H1 (cell line): ENCODE results near the gene SLC26A8. TPM values are rescaled to one million over a fixed set of nuclear protein-coding genes. Genes with fewer than 3 reads are reported as not detected.

Source experiments
- CTCF ChIA-PET: fragments of 300-600 bp; sonication (Branson Sonifier 250); formaldehyde crosslinking; loops from one replicate; lab custom pipeline; 2021; ENCODE audit not compliant: partially characterized antibody; lab: Charles Lee
- POLR2A ChIA-PET: fragments of 300-600 bp; sonication (Branson Sonifier 250); formaldehyde crosslinking; loops from one replicate; lab custom pipeline; 2021; ENCODE audit warnings: inconsistent platforms; ENCODE audit not compliant: partially characterized antibody; lab: Charles Lee
- DNase-seq, 2 experiments: peaks; one replicate each; pipeline versions ENCODE4 v3.0.0 to v3.0.0-alpha.2; 2010 to 2022; ENCODE audit warnings: low spot score in 2 of 2, low read depth in 1 of 2, mixed read lengths in 1 of 2
- FAIRE-seq: peaks from 2 replicates; lab custom pipeline; 2011; peaks lifted over from hg19 to GRCh38; lab: Jason Lieb, UNC
- H2AFZ ChIP-seq: 2 replicates; pipeline ENCODE4 v1.8.1; 2012; ENCODE audit warnings: low read length, inconsistent platforms
- H2AK5ac ChIP-seq: 2 replicates; pipeline ENCODE4 v1.6.1; 2013; ENCODE audit warnings: low read depth, low read length
- H2BK120ac ChIP-seq: replicated peaks from 2 replicates; pipeline ENCODE3; 2013; ENCODE audit warnings: low read depth, low read length, inconsistent platforms
- H2BK12ac ChIP-seq: 2 replicates; pipeline ENCODE4 v1.6.1; 2013; ENCODE audit warnings: low read depth, low read length
- H2BK15ac ChIP-seq: 2 replicates; pipeline ENCODE4 v1.6.1; 2013; ENCODE audit warnings: low read length
- H2BK20ac ChIP-seq: 2 replicates; pipeline ENCODE4 v1.6.1; 2013; ENCODE audit warnings: low read length
- H2BK5ac ChIP-seq: 2 replicates; pipeline ENCODE4 v1.6.1; 2013; ENCODE audit warnings: low read depth, low read length
- H3K14ac ChIP-seq: 2 replicates; pipeline ENCODE4 v1.6.1; 2013; ENCODE audit warnings: inconsistent platforms; ENCODE audit not compliant: insufficient read length
- H3K18ac ChIP-seq: 2 replicates; pipeline ENCODE4 v1.6.1; 2013; ENCODE audit warnings: low read length; ENCODE audit errors: extremely low read depth
- H3K23ac ChIP-seq: 2 replicates; pipeline ENCODE4 v1.6.1; 2013; ENCODE audit warnings: inconsistent platforms; ENCODE audit not compliant: insufficient read length
- H3K23me2 ChIP-seq: 2 replicates; pipeline ENCODE4 v1.6.1; 2013; ENCODE audit warnings: low read depth, low read length
- H3K27ac ChIP-seq: 2 replicates; pipeline ENCODE4 v1.6.1; 2011; ENCODE audit warnings: low read depth, low read length, inconsistent platforms
- H3K27me3 ChIP-seq, 4 experiments: replicated peaks in 1 of 4; 1 replicate in 1 of 4; 2 replicates in 3 of 4; pipeline versions ENCODE4 v1.6.1 to v1.8.1; 2011 to 2013; ENCODE audit warnings: low read length in 3 of 4, mild to moderate bottlenecking in 3 of 4, inconsistent platforms in 2 of 4, mixed read lengths in 2 of 4, moderate library complexity in 1 of 4; ENCODE audit not compliant: control insufficient read depth in 3 of 4, insufficient read depth in 3 of 4; ENCODE audit errors: extremely low read depth in 1 of 4
- H3K36me3 ChIP-seq, 4 experiments: 2 replicates each; pipeline versions ENCODE4 v1.6.1 to v1.8.1; 2011 to 2013; ENCODE audit warnings: mild to moderate bottlenecking in 4 of 4, low read length in 3 of 4, moderate library complexity in 2 of 4, control low read depth in 1 of 4, inconsistent platforms in 1 of 4; ENCODE audit not compliant: insufficient read depth in 4 of 4, control insufficient read depth in 2 of 4
- H3K4ac ChIP-seq: replicated peaks from 2 replicates; pipeline ENCODE3; 2013; ENCODE audit warnings: low read length, low read depth, mixed read lengths, inconsistent platforms; ENCODE audit not compliant: insufficient read length
- H3K4me1 ChIP-seq, 4 experiments: replicated peaks in 1 of 4; 1 replicate in 1 of 4; 2 replicates in 3 of 4; pipeline versions ENCODE4 v1.6.1 to v1.8.1; 2011 to 2013; ENCODE audit warnings: low read length in 3 of 4, inconsistent platforms in 2 of 4, mixed read lengths in 1 of 4; ENCODE audit not compliant: insufficient read depth in 4 of 4, control insufficient read depth in 3 of 4
- H3K4me2 ChIP-seq, 2 experiments: 2 replicates each; pipeline versions ENCODE4 v1.6.1 to v1.8.1; 2011 to 2013; ENCODE audit warnings: low read depth in 2 of 2, low read length in 2 of 2, control low read depth in 1 of 2, inconsistent platforms in 1 of 2, mild to moderate bottlenecking in 1 of 2; ENCODE audit not compliant: insufficient read depth in 1 of 2
- H3K4me3 ChIP-seq, 4 experiments: fragments of 200-600, 300-600 bp in 1 of 4; sonication (generic), shearing (Covaris generic), sonication (Bioruptor Twin) in 1 of 4; 2 replicates each; pipeline versions ENCODE4 v1.5.1 to v1.8.1; 2011 to 2016; ENCODE audit warnings: low read length in 4 of 4, low read depth in 3 of 4, control low read depth in 2 of 4, inconsistent platforms in 2 of 4, mild to moderate bottlenecking in 2 of 4, mixed read lengths in 1 of 4, moderate library complexity in 1 of 4; ENCODE audit not compliant: insufficient read depth in 2 of 4; ENCODE audit errors: extremely low read depth in 1 of 4
- H3K56ac ChIP-seq: replicated peaks from 2 replicates; pipeline ENCODE3; 2013; ENCODE audit warnings: low read depth, mild to moderate bottlenecking, mixed read lengths, low read length, inconsistent platforms; ENCODE audit not compliant: insufficient read length
- H3K79me1 ChIP-seq: 2 replicates; pipeline ENCODE4 v1.6.1; 2013; ENCODE audit warnings: low read depth, low read length, control low read depth
- H3K79me2 ChIP-seq, 2 experiments: 2 replicates each; pipeline versions ENCODE4 v1.6.1 to v1.8.1; 2012 to 2013; ENCODE audit warnings: low read length in 2 of 2, mild to moderate bottlenecking in 2 of 2, inconsistent platforms in 1 of 2; ENCODE audit not compliant: insufficient read depth in 2 of 2, control insufficient read depth in 1 of 2
- H3K9ac ChIP-seq, 4 experiments: replicated peaks in 1 of 4; 1 replicate in 1 of 4; 2 replicates in 3 of 4; pipeline versions ENCODE4 v1.6.1 to v1.8.1; 2011 to 2013; ENCODE audit warnings: low read depth in 3 of 4, low read length in 3 of 4, control low read depth in 2 of 4, mild to moderate bottlenecking in 2 of 4, moderate library complexity in 2 of 4, inconsistent platforms in 1 of 4; ENCODE audit errors: extremely low read depth in 1 of 4
- H3K9me3 ChIP-seq, 2 experiments: 2 replicates each; pipeline versions ENCODE4 v1.6.1 to v1.8.1; 2012 to 2013; ENCODE audit warnings: mild to moderate bottlenecking in 2 of 2, moderate library complexity in 2 of 2, control low read depth in 1 of 2, inconsistent platforms in 1 of 2, low read depth in 1 of 2, low read length in 1 of 2, mixed read lengths in 1 of 2; ENCODE audit not compliant: insufficient read depth in 2 of 2
- H4K20me1 ChIP-seq, 2 experiments: replicated peaks in 1 of 2; 2 replicates each; pipeline versions ENCODE3 to v1.8.1; 2011 to 2013; ENCODE audit warnings: inconsistent platforms in 2 of 2, low read length in 2 of 2, mild to moderate bottlenecking in 1 of 2; ENCODE audit not compliant: insufficient read depth in 2 of 2, control insufficient read depth in 1 of 2
- H4K5ac ChIP-seq: 2 replicates; pipeline ENCODE4 v1.6.1; 2013; ENCODE audit warnings: low read length, low read depth, mixed read lengths, inconsistent platforms; ENCODE audit not compliant: insufficient read length
- H4K8ac ChIP-seq: 2 replicates; pipeline ENCODE4 v1.8.0; 2013; ENCODE audit warnings: mild to moderate bottlenecking, moderate library complexity, low read length, inconsistent platforms; ENCODE audit not compliant: insufficient read depth; ENCODE audit errors: extremely low read depth
- H4K91ac ChIP-seq: replicated peaks from 2 replicates; pipeline ENCODE3; 2013; ENCODE audit warnings: low read length, mixed read lengths, inconsistent platforms; ENCODE audit not compliant: insufficient read length
- ATF2 ChIP-seq: IDR thresholded peaks from 2 replicates; pipeline ENCODE4 v1.6.1; 2012; ENCODE audit warnings: low read length, inconsistent platforms
- CREB1 ChIP-seq: IDR thresholded peaks from 2 replicates; pipeline ENCODE4 v1.6.1; 2012; ENCODE audit warnings: inconsistent platforms
- EP300 ChIP-seq, 2 experiments: IDR thresholded peaks; 1 replicate in 1 of 2; 2 replicates in 1 of 2; pipeline ENCODE4 v1.6.1; 2011 to 2012; ENCODE audit warnings: low read depth in 2 of 2, low read length in 2 of 2, mild to moderate bottlenecking in 2 of 2, borderline replicate concordance in 1 of 2, inconsistent platforms in 1 of 2, moderate library complexity in 1 of 2
- EZH2 ChIP-seq: fragments of 200-600 bp; sonication (generic); IDR thresholded peaks from 2 replicates; pipeline ENCODE4 v1.7.1; 2012; ENCODE audit warnings: low read depth, mild to moderate bottlenecking, moderate library complexity, low read length, inconsistent platforms; ENCODE audit not compliant: severe bottlenecking
- PHF8 ChIP-seq: fragments of 200-600 bp; sonication (generic); conservative IDR thresholded peaks from 2 replicates; pipeline ENCODE4 v1.7.1; 2012; ENCODE audit warnings: low read depth, mild to moderate bottlenecking, inconsistent platforms, low read length, moderate library complexity
- POU5F1 ChIP-seq: IDR thresholded peaks from 2 replicates; pipeline ENCODE4 v1.6.1; 2011; ENCODE audit warnings: low read depth, mild to moderate bottlenecking, low read length, moderate library complexity
- RBBP5 ChIP-seq: IDR thresholded peaks from 2 replicates; pipeline ENCODE4 v1.7.1; 2012; ENCODE audit warnings: low read depth, mild to moderate bottlenecking, inconsistent platforms, low read length, moderate library complexity, borderline replicate concordance
- SP4 ChIP-seq: IDR thresholded peaks from 2 replicates; pipeline ENCODE4 v1.6.1; 2012; ENCODE audit warnings: low read length, inconsistent platforms
- WGBS, 2 experiments: shearing (Covaris generic) in 1 of 2; methylation state at CpG; one replicate each; pipeline versions ENCODE4 v1.1.6 to v1.1.7; 2013 to 2015; ENCODE audit warnings: low lambda C conversion rate in 2 of 2, mixed read lengths in 2 of 2, inconsistent platforms in 1 of 2, low coverage in 1 of 2, missing lambda C conversion rate in 1 of 2; ENCODE audit not compliant: insufficient replicate concordance in 2 of 2, insufficient coverage in 1 of 2, insufficient read length in 1 of 2; ENCODE audit errors: extremely low coverage in 1 of 2, missing lambda C conversion rate in 1 of 2; 5-methylcytosine and 5-hydroxymethylcytosine counted together
- polyA plus RNA-seq, 7 experiments: library from polyadenylated mRNA; depleted of rRNA in 3 of 7; stranded (reverse) in 5 of 7; unstranded in 2 of 7; fragments of >200 nt in 5 of 7; fragments of 200-250 nt in 2 of 7; gene quantifications; 1 replicate in 5 of 7; 2 replicates in 1 of 7; 4 replicates in 1 of 7; pipeline versions ENCODE4 v1.2.1 to v1.2.3, GENCODE V29; 2011 to 2013; ENCODE audit warnings: missing spikeins in 2 of 7, mixed read lengths in 2 of 7
- total RNA-seq: library from RNA; stranded (reverse); fragmentation: NEBNext Ultra II Directional; extraction: Animal tissue kit (Norgen Biotek cat#: 25700); gene quantifications from 2 replicates; pipeline ENCODE4 v1.2.1, GENCODE V29; 2021

The SLC26A8 gene
- total and polyA plus RNA-seq, 2 of the 8 experiments (the other 6 are each of a cell fraction or from before 2014, with no cell fraction given): 0.56 to 0.57 TPM

GRCh38 chr6:35984701-35985100, 39.7 kb downstream of the SLC26A8 start:
- ChIA-PET POLR2A (interaction anchor here (1.2 kb wide), 1 partner anchor 53 kb away, joined by 3 read pairs; no protein-coding TSS in a partner anchor), CTCF (interaction anchor here (1.2 to 1.8 kb wide), 2 partner anchors 29 to 110 kb away, joined by 3 to 4 read pairs; no protein-coding TSS in a partner anchor)
- H3K4me3 ChIP-seq: no peak overlapping the region
- no peaks in the 10 kb centered on the region for H3K79me2 ChIP-seq
- no peak overlapping the region for H2BK5ac ChIP-seq
- no peak overlapping the region for H3K23ac ChIP-seq
- H4K5ac ChIP-seq: no peak overlapping the region
- FAIRE-seq (peak; percentile 84), DNase-seq (no peak)
- H2BK120ac ChIP-seq: no peak overlapping the region
- no peak overlapping the region for H3K56ac ChIP-seq
- 42% methylated on average over 4 of the region's 4 CpGs; no CpG with 5 or more reads in 1 of the 2 experiments for WGBS, 2 experiments
- H3K36me3 ChIP-seq: no peaks in the 10 kb centered on the region
- no peak overlapping the region for H3K14ac ChIP-seq
- no peaks in the 10 kb centered on the region for H3K27me3 ChIP-seq
- TF ChIP-seq EZH2: no peak
- TF ChIP-seq SP4: no peak
- TF ChIP-seq ATF2: no peak
- no peak for TF ChIP-seq PHF8
- TF ChIP-seq EP300 (IDR thresholded peaks at IDR 0.05; ENCODE audit: borderline replicate concordance in 1 of 2, low read depth in 2 of 2, low read length in 2 of 2): no peak
- TF ChIP-seq RBBP5: no peak
- no peak for TF ChIP-seq POU5F1
- peak; percentile 47; the same call in 1 of the 2 replicates for TF ChIP-seq CREB1
- H3K9me3 ChIP-seq: no peaks in the 10 kb centered on the region
- H3K23me2 ChIP-seq: no peaks in the 10 kb centered on the region
- no peak overlapping the region for H3K4ac ChIP-seq
- H3K27ac ChIP-seq: no peak overlapping the region
- no peak overlapping the region for H3K9ac ChIP-seq
- no peak overlapping the region for H4K91ac ChIP-seq
- H3K4me1 ChIP-seq: peaks cover 0 to 3% (median 3%) of the 10 kb centered on the region in 4 experiments; a peak in 3 of 7 replicates
- 0 out of 2 replicates have a peak overlapping the region, but pooled peaks have one; percentile 25 for H2AFZ ChIP-seq
- no peaks in the 10 kb centered on the region for H3K79me1 ChIP-seq
- H2BK20ac ChIP-seq: no peak overlapping the region
- H2BK15ac ChIP-seq: no peak overlapping the region
- H3K18ac ChIP-seq: no peak overlapping the region
- H2AK5ac ChIP-seq: no peak overlapping the region
- H3K4me2 ChIP-seq: peak overlapping the region; percentile 14 to 23; a peak in 2 of 4 replicates
- no peak overlapping the region for H4K8ac ChIP-seq
- H4K20me1 ChIP-seq: no peaks in the 10 kb centered on the region
- no peak overlapping the region for H2BK12ac ChIP-seq
